Nephron progenitor cell (in vitro differentiated cells): Measurements from ENCODE around the gene MASP1.

ENCODE experiments used
- DNase-seq: peaks from one replicate; pipeline ENCODE4 v3.0.0; 2021
- H3K27ac Mint-ChIP-seq: 2 replicates; pipeline ENCODE4 v1.8.0; 2021; ENCODE audit warnings: mild to moderate bottlenecking, moderate library complexity, mixed read lengths
- H3K27me3 Mint-ChIP-seq: 2 replicates; pipeline ENCODE4 v1.8.0; 2021; ENCODE audit warnings: mild to moderate bottlenecking, low read depth, mixed read lengths; ENCODE audit not compliant: poor library complexity
- H3K36me3 Mint-ChIP-seq: 2 replicates; pipeline ENCODE4 v1.8.0; 2021; ENCODE audit warnings: low read depth, mixed read lengths
- H3K4me1 Mint-ChIP-seq: 2 replicates; pipeline ENCODE4 v1.8.0; 2021; ENCODE audit warnings: mixed read lengths
- H3K4me3 Mint-ChIP-seq: 2 replicates; pipeline ENCODE4 v1.8.0; 2021; ENCODE audit warnings: mild to moderate bottlenecking, moderate library complexity, mixed read lengths
- H3K9me3 Mint-ChIP-seq: 2 replicates; pipeline ENCODE4 v1.8.0; 2021; ENCODE audit warnings: mild to moderate bottlenecking, moderate library complexity, mixed read lengths
- TF ChIP-seq, protein P1 (sequence below): fragments of 200-600 bp; sonication (generic); IDR thresholded peaks from 2 replicates; pipeline ENCODE4 v1.5.0; 2021; ENCODE audit warnings: antibody characterized with exemption

The MASP1 gene

DNA sequence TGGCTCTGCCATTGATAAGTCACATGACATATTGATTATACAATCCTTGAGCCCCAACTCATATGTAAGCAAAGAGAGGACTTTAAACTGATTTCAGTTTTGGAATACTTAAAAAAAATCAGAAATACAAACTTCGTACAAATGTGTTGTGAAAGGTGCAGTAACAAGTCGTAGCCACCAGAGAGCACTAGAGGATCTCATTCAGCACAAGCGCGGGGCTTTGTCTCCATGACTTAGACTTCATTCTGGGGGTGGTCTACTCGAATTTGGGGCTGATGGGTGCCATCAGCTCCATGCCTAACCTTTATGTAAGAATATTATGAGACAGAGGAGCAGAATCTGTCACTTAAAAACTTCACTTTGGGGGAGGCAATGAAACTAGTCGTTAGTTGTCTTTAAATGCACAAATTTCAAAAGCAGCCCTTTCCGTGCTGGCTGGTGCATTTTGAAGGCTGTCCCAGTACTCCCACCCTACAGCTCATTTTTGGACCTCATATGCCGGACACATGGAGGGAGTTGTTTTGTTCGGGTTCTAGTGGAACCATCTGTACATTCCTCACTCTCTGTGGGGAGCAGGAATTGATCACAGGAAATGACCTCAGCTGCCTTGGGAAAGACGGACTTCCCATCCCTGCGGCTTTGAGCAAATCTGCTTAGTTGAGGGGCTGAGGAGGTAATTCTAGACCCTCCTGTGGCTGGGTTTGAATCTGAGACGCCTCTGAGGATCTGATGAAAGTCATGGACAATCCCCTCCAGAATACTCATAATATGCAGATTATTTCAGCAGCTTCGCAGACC lies 27.5 kb upstream of the MASP1 start:
- Mint-ChIP-seq H3K36me3 (no peaks in the 10 kb centered on the region), H3K27me3 (peaks cover 21% of the 10 kb centered on the region), H3K9me3 (no peaks in the 10 kb centered on the region), H3K4me3 (no peak overlapping the region), H3K27ac (no peak overlapping the region), H3K4me1 (peaks cover 15% of the 10 kb centered on the region)
- peak; percentile 51 for DNase-seq
- TF ChIP-seq, protein P1, sequence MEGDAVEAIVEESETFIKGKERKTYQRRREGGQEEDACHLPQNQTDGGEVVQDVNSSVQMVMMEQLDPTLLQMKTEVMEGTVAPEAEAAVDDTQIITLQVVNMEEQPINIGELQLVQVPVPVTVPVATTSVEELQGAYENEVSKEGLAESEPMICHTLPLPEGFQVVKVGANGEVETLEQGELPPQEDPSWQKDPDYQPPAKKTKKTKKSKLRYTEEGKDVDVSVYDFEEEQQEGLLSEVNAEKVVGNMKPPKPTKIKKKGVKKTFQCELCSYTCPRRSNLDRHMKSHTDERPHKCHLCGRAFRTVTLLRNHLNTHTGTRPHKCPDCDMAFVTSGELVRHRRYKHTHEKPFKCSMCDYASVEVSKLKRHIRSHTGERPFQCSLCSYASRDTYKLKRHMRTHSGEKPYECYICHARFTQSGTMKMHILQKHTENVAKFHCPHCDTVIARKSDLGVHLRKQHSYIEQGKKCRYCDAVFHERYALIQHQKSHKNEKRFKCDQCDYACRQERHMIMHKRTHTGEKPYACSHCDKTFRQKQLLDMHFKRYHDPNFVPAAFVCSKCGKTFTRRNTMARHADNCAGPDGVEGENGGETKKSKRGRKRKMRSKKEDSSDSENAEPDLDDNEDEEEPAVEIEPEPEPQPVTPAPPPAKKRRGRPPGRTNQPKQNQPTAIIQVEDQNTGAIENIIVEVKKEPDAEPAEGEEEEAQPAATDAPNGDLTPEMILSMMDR = peak; percentile 89

DNA sequence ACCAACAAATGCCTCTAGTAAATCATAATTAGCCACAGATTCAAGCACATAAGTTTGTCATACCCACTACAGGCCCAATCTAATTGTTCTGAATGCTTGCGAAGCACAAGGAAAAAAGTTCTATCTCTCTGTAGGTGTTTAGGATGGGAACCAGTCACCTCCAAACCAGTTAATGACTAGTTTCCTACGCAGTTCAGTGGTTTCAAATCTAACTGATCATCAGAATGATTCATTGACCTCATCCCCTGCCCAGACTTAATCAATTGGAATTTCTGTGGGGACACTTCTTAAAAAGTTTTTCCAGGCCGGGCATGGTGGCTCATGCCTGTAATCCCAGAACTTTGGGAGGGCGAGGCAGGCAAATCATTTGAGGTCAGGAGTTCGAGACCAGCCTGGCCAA lies 24.3 kb upstream of the MASP1 start:
- H3K27ac Mint-ChIP-seq = no peak overlapping the region
- TF ChIP-seq, protein P1 = no peak
- H3K36me3 Mint-ChIP-seq = no peaks in the 10 kb centered on the region
- no peak overlapping the region for H3K4me3 Mint-ChIP-seq
- peaks cover 15% of the 10 kb centered on the region for H3K4me1 Mint-ChIP-seq
- peaks cover 25% of the 10 kb centered on the region for H3K27me3 Mint-ChIP-seq
- peaks cover 4% of the 10 kb centered on the region for H3K9me3 Mint-ChIP-seq
- no peak for DNase-seq

- peaks cover 8% of the 10 kb centered on the region for H3K36me3 Mint-ChIP-seq
- peaks cover 11% of the 10 kb centered on the region for H3K4me1 Mint-ChIP-seq
- peaks cover 25% of the 10 kb centered on the region for H3K27me3 Mint-ChIP-seq
- no peak overlapping the region for H3K27ac Mint-ChIP-seq
- H3K4me3 Mint-ChIP-seq = no peak overlapping the region
- DNase-seq = no peak
- H3K9me3 Mint-ChIP-seq = peaks cover 19% of the 10 kb centered on the region
- TF ChIP-seq, protein P1 = no peak
Observed at GRCh38 chr3:187314176-187314575, 22.6 kb upstream of the MASP1 start.

DNA sequence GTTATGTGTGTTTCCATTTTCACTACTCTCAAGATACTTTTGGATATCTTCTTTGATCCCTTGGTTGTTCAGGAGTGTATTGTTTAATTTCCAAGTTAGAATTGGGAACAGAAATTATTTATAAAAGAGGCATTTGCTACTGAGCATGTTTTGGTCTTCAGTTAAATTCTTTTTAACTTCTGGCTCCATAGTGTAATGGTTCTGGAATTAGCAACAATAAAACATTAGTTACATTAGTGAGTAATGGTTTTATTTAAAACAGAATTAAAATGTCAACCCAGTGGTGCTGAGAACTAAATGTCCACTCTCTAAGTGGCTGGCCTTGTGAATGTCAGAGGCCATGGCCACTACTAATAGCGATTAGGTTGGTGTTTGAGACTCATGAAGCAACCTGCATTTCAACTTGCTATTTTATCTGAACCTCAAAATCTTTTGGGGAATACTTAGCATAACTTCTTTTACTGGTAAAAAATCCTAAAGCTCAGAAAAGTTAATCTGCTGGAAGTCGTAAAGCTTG lies 19.5 kb upstream of the MASP1 start:
- H3K27ac Mint-ChIP-seq = no peak overlapping the region
- TF ChIP-seq, protein P1 = no peak
- no peak overlapping the region for H3K4me3 Mint-ChIP-seq
- peaks cover 6% of the 10 kb centered on the region for H3K4me1 Mint-ChIP-seq
- H3K27me3 Mint-ChIP-seq = peaks cover 13% of the 10 kb centered on the region
- peaks cover 23% of the 10 kb centered on the region for H3K9me3 Mint-ChIP-seq
- DNase-seq = no peak
- peaks cover 8% of the 10 kb centered on the region for H3K36me3 Mint-ChIP-seq

DNA sequence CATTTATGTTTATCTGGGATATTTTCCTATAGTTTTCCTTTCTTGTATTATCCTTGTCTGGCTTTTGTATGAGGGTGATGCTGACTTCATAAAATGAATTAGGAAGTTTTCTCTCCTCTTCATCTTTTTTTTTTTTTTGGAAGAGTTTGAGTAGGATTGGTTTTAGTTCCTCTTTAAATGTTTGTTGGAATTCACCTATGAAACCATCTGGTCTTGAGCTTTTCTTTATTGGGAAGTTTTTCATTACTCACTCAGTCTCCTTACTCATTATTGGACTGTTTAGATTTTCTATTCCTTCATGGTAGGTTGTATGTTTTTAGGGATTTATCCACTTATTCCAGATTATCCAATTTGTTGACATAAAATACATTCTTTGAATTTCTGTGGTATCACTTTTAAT lies 18.7 kb upstream of the MASP1 start:
- peaks cover 14% of the 10 kb centered on the region for H3K4me1 Mint-ChIP-seq
- no peak for DNase-seq
- peaks cover 8% of the 10 kb centered on the region for H3K36me3 Mint-ChIP-seq
- no peak overlapping the region for H3K4me3 Mint-ChIP-seq
- H3K27ac Mint-ChIP-seq = no peak overlapping the region
- H3K27me3 Mint-ChIP-seq = peaks cover 13% of the 10 kb centered on the region
- TF ChIP-seq, protein P1 = no peak
- H3K9me3 Mint-ChIP-seq = peaks cover 23% of the 10 kb centered on the region

DNA sequence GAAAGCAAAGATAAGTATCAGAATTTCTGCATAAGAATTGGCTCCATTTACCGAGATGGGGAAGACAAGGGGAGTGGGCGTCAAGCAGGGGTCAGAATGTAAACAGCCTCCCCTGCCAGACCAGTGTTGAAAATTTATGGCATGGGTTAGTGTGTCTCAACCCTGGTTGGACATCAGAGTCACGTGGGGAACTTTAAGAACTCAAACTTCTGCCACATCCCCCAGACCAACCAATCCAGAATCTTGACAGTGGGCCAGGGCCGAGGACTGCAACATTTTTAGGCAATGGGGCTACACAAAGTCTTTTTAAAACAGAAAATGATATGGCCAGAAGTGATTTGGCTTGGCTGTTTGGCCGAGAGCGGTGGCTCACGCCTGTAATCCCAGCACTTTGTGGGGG lies 14.3 kb upstream of the MASP1 start:
- TF ChIP-seq, protein P1 = no peak
- Mint-ChIP-seq H3K4me1 (peaks cover 17% of the 10 kb centered on the region), H3K36me3 (peaks cover 8% of the 10 kb centered on the region)

More for the DNA sequence above, 14.3 kb upstream of the MASP1 start:
- no peak overlapping the region for H3K4me3 Mint-ChIP-seq
- peak overlapping the region; percentile 1 for H3K27ac Mint-ChIP-seq
- H3K9me3 Mint-ChIP-seq = peaks cover 29% of the 10 kb centered on the region
- H3K27me3 Mint-ChIP-seq = no peaks in the 10 kb centered on the region
- DNase-seq = no peak
